COLO668 (cell line): Measurements from ENCODE around the gene CTNNA2.
A peak's percentile ranks its signal among the peaks of the same experiment; 100 is the strongest.

Experiments
- DNase-seq: peaks from one replicate; lab custom pipeline; 2025; ENCODE audit not compliant: unreplicated experiment; lab: John Stamatoyannopoulos, UW

CTNNA2 gene

GRCh38 chr2:80303909-80304837 lies 791.3 kb downstream of the CTNNA2 start, which contains the start of gene LRRTM1:
Gene LRRTM1, minus strand, starts transcription at chr2:80304752. Its CDS starts 933 bp downstream, at chr2:80303819.
- peak; percentile 27 for DNase-seq

DNA sequence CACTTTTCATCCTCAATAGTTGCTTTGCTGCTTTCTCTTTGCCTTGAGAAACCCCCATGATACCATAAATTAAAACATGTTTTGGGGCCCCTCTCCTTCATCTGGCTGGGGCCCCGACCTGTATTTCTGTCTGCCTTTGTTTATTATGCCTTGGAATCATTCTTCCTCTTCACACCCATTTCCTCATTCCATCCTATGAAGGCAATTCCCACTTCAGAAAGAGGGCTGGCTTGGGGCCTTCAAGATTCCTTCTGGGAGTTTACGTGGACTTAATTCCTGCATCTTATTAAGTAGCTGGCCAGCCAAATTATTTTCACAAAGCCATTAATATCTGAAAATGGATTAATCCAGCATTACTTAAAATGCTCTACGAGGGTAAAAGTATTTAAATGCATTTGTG lies 798.5 kb downstream of the CTNNA2 start:
- no peak for DNase-seq

DNA sequence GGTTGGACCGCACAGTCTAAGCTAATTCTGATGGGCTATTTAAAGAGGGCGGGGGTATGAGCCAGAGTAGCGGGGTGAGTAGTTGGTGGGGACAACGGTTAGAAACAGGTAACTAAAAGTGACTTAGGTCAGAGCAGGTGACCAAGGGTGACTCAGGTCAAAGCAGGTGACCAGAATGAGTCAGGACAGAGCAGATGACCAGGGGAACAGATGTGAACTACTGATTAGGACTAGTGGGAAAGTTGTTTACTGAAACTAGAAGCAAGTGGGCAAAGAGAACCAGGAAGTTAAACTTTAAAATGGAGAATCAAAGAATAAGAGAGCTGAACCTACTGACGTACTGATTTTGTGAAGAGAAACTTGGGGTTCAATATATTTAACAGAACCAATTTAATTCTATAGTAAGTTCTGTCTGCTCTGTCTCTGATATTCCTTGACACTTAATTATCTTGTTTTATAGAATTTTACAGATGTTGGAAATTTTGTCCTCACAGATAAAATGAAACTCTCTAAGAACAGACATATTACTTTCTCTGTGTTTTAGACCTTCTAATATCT lies 799.5 kb downstream of the CTNNA2 start:
- no peak for DNase-seq

- no peak for DNase-seq
Observed at GRCh38 chr2:80322311-80322920, 809.6 kb downstream of the CTNNA2 start.

GRCh38 chr2:80322958-80323357 lies 810.1 kb downstream of the CTNNA2 start:
- DNase-seq: no peak

DNA sequence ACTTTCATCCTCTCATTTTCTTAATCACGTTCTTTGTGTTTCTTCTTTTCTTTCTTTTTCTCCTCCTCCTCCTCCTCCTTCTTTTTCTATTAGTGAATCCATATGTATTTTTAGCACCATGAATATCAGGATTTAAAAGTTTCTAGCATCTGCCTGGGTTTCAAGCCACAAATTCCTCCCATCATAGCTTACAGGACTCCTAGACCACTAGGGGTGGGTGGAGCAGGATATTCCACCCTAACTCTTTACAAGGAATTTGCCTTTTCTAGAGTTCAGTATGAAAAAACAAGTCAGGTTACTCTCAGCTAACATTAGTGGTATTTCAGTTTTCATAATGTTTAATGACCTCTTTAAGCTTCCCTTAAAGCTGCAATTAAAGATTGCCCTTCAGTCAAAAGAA lies 810.8 kb downstream of the CTNNA2 start:
- DNase-seq: no peak

- DNase-seq: no peak
Observed at GRCh38 chr2:80324525-80324924, 811.7 kb downstream of the CTNNA2 start.

DNA sequence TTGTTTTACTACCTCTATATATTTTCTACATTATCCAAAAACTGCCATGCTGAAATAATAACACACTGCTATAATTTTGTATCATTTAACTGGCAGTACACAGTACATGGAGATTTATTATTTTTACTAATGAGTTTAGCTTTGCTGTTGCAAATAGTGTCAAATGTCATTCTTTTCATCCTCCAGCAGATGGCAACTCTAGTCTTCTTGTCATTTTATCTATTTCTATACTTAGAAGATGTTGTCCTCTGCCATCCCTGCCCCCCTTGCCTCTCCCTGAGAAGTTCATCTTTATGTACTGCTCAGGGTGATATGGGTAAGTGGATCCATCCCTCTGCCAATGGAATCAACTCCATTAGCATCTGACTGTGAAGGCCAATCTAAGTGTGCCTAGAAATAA lies 813.4 kb downstream of the CTNNA2 start:
- DNase-seq: no peak

GRCh38 chr2:80326861-80327260 lies 814.0 kb downstream of the CTNNA2 start:
- DNase-seq: no peak

DNA sequence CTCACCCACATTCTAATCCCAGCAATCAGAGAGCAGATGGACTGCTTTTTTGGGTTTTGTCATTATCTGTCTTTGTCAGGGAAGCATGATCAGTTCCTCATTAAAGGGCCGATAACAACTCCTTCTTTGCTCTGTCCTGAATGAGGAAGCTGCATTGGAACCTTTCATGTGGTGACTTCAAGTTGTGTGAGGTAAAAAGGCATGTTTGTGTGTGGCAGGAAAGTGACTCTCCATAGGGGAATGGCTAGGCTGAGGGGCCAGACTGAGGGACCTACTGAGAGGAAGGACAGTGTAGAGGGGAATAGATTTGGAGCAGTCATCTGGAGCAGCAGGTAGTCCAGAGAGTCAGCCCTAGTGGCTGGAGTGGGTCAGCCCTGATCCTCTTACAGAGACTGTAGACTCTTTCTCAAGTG lies 815.3 kb downstream of the CTNNA2 start:
- DNase-seq: no peak

DNA sequence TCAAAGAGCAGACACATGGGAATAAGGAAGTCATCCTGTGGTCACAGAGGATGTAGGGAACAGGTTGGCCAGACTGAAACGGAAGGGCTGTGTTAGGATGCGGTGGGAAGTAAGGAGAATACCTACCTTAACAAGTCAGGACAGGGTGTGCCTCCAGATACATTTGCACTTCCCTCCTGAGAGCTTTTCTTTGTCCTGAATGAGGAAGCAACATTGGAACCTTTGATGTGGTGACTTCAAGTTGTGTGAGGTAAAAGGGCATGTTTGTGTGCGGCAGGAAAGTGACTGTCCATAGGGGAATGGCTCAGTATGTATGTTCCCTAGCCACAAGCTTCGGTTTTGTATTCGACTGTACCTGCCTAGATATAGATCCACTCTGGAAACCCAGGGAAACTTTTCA lies 816.6 kb downstream of the CTNNA2 start:
- DNase-seq: no peak

GRCh38 chr2:80330527-80331450 lies 817.9 kb downstream of the CTNNA2 start:
- no peak for DNase-seq

GRCh38 chr2:80333886-80334285 lies 821.0 kb downstream of the CTNNA2 start:
- no peak for DNase-seq

DNA sequence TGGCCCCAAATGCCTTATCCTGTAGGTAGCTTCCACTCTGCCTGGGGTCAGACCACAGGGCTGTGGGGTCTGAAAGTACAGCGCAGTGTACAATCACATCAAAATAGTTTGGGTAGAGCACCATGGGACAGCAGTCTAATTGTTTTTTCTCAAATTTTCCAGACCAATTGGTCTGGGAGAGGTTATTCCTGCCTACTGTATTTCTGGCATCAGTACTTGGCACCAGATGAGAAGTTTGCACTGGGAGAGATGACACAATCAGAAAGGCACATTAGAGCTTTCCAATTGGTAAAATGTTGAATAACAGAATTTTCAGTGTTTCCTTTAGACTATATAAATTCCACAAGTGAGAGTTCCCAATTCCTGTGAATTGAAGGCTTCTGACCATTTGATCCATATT lies 822.6 kb downstream of the CTNNA2 start:
- no peak for DNase-seq

DNA sequence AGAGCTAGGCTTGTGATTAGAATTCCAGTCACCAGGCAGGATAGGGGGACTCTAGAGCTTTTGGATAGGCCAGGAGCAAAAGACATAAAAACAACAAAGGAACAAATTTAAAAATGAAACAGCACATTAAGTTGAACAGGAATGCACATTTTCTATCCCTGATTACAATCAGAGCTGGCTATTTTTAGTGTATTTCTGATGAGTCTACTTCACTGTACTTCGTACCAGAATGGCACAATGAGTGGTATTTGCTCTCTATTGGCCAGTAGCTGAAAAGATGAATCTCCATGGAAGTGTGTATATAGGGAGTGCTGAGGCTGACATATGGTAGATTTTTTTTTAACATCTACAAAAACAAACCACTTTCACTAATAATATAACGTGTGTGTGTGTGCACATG lies 825.9 kb downstream of the CTNNA2 start:
- DNase-seq: no peak

DNA sequence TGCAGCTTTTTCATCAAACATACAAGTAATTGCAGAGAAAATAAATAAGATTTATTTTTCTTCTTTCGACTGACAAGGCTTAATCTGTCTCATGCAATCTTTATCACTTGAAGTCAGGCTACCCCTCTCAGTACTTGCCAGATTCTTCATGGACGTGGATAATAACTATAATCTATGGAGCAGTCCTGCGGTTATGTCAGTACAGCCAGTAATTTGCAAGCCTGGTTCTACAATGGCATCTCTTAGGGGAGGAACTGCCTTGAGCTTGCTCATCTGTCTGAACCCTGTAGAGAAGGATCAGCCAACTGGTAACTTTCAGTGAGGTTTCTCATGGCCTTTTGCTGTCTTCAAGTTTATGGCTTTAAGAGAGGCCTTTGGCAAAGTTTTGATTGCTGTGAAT lies 827.2 kb downstream of the CTNNA2 start:
- no peak for DNase-seq

GRCh38 chr2:80348078-80348477 lies 835.2 kb downstream of the CTNNA2 start:
- DNase-seq: no peak

DNA sequence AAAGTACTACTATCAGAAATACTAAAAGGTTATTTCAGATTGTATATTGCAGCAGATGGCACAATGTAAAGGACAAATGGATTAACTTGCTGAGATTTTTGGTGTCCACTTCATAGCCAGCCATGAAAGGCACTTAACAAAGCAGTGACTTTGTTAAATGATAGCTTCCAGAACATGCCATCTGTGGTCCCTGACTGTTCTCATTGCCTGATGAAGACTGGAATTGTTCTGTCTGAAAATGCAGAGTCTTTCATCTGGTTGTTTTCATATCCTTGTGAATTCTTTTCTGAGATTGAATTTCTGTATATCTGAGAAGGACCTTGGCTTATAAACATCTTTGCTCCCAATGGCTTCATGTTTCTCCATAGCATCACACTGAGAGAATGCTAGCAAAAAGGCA lies 836.1 kb downstream of the CTNNA2 start:
- no peak for DNase-seq

DNA sequence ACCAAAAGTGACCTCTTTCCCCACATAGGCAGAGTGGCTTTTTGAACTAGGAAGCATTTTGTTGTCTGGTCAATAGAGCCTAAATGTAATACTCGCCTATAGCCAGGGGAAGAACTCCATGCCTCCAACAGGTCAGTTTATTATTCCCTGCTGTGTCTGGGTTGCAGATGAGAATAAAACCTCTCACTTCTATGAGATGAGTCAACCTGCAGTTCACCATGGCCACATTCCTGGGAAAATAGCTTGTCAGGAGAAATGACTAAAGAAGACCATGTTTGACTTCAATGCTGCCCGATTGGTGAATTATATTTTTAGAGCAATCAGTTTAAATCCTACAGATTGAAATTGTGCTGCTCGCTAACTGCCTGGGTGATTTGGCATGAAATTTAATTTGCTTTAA lies 838.4 kb downstream of the CTNNA2 start:
- no peak for DNase-seq

DNA sequence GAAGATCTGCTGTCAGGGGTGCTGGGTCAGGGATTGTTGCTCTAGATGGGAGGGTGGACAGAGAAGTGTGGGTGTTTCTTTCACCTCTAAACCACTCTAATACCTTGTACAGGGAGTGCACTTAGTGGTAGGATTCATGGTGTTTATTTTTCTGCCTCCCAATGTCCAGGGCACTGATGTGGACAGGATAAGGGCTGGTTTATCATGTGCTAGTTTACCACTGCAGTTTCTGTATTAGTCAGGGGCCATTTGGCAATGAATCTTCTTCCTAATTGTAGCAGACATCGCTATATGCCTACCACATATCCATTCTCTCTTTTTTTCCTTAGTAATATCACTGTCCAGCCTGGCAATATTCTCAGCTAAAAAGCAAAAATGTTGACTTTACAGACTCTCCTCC lies 842.0 kb downstream of the CTNNA2 start:
- DNase-seq: no peak

GRCh38 chr2:80361904-80362303 lies 849.1 kb downstream of the CTNNA2 start:
- no peak for DNase-seq
